GM23338 (cell line): ENCODE measurements around the gene PROCR.

Experiments
- CREB1 ChIP-seq: fragments of 250-450 bp; sonication (Bioruptor Pico); IDR thresholded peaks from 2 replicates; pipeline ENCODE4 v1.5.0; 2020; ENCODE audit warnings: low read depth, mild to moderate bottlenecking, moderate library complexity
- EZH2 ChIP-seq: fragments of 200-600 bp; sonication (generic); IDR thresholded peaks from one replicate; pipeline ENCODE4 v1.8.0; 2017; ENCODE audit warnings: antibody characterized with exemption, mild to moderate bottlenecking, low read depth; ENCODE audit not compliant: unreplicated experiment
- EZH2phosphoT487 ChIP-seq: fragments of 200-600 bp; sonication (generic); IDR thresholded peaks from one replicate; pipeline ENCODE4 v1.8.1; 2018; ENCODE audit warnings: antibody characterized with exemption; ENCODE audit not compliant: unreplicated experiment
- JUNB ChIP-seq: IDR thresholded peaks from one replicate; pipeline ENCODE4 v1.6.1; 2016; ENCODE audit warnings: antibody characterized with exemption; ENCODE audit not compliant: unreplicated experiment
- NANOG ChIP-seq: IDR thresholded peaks from 2 replicates; pipeline ENCODE4 v1.6.1; 2016; ENCODE audit warnings: antibody characterized with exemption, borderline replicate concordance
- POLR2AphosphoS5 ChIP-seq: IDR thresholded peaks from 2 replicates; pipeline ENCODE4 v1.6.1; 2016; ENCODE audit warnings: antibody characterized with exemption, low read depth
- ZNF114 ChIP-seq: fragments of 250-450 bp; sonication (Bioruptor Pico); IDR thresholded peaks from 2 replicates; pipeline ENCODE4 v1.5.0; 2020; ENCODE audit warnings: mild to moderate bottlenecking, moderate library complexity
- ZNF331 ChIP-seq: fragments of 250-450 bp; sonication (Bioruptor Pico); IDR thresholded peaks from 2 replicates; pipeline ENCODE4 v1.5.0; 2020; ENCODE audit warnings: low read depth, mild to moderate bottlenecking, moderate library complexity
- TF ChIP-seq, protein P1 (sequence below): IDR thresholded peaks from one replicate; pipeline ENCODE4 v1.6.1; 2018; ENCODE audit warnings: antibody characterized with exemption; ENCODE audit not compliant: unreplicated experiment
- TF ChIP-seq, protein P2 (sequence below), 2 experiments: fragments of 200-600 bp in 1 of 2; sonication (generic) in 1 of 2; conservative IDR thresholded peaks; 2 replicates each; pipeline versions ENCODE4 v1.5.1 to v1.6.1; 2016 to 2017; ENCODE audit warnings: antibody characterized with exemption in 2 of 2, low read depth in 2 of 2, mild to moderate bottlenecking in 2 of 2, moderate library complexity in 1 of 2
- TF ChIP-seq, protein P3 (sequence below): fragments of 250-450 bp; sonication (Bioruptor Pico); IDR thresholded peaks from 2 replicates; pipeline ENCODE4 v1.5.0; 2020; ENCODE audit warnings: mild to moderate bottlenecking, moderate library complexity
- TF ChIP-seq, protein P4 (sequence below): IDR thresholded peaks from 2 replicates; pipeline ENCODE4 v1.6.1; 2016; ENCODE audit warnings: antibody characterized with exemption

DNA sequence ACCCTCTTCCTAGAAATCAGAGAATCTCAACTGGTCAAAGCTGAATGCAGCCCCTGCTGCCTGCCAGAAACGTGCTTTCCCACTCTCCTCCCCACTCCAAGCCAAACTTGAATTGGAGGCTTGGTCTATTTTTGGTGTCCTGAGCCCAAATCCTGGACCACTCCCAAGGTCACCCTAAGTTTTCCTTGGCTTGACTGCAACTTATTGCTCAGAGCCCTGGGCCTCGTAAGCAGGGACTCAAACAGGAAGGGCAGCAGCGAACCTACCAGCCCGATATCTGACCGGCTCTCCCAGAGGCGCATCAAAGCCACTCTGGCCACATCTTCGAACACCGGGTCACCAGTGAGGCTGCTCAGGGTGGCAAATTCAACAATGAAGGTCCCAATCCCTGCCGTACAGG, 37.4 kb upstream of the PROCR start:
- TF ChIP-seq, protein P1, sequence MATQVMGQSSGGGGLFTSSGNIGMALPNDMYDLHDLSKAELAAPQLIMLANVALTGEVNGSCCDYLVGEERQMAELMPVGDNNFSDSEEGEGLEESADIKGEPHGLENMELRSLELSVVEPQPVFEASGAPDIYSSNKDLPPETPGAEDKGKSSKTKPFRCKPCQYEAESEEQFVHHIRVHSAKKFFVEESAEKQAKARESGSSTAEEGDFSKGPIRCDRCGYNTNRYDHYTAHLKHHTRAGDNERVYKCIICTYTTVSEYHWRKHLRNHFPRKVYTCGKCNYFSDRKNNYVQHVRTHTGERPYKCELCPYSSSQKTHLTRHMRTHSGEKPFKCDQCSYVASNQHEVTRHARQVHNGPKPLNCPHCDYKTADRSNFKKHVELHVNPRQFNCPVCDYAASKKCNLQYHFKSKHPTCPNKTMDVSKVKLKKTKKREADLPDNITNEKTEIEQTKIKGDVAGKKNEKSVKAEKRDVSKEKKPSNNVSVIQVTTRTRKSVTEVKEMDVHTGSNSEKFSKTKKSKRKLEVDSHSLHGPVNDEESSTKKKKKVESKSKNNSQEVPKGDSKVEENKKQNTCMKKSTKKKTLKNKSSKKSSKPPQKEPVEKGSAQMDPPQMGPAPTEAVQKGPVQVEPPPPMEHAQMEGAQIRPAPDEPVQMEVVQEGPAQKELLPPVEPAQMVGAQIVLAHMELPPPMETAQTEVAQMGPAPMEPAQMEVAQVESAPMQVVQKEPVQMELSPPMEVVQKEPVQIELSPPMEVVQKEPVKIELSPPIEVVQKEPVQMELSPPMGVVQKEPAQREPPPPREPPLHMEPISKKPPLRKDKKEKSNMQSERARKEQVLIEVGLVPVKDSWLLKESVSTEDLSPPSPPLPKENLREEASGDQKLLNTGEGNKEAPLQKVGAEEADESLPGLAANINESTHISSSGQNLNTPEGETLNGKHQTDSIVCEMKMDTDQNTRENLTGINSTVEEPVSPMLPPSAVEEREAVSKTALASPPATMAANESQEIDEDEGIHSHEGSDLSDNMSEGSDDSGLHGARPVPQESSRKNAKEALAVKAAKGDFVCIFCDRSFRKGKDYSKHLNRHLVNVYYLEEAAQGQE = no peak
- TF ChIP-seq, protein P2, sequence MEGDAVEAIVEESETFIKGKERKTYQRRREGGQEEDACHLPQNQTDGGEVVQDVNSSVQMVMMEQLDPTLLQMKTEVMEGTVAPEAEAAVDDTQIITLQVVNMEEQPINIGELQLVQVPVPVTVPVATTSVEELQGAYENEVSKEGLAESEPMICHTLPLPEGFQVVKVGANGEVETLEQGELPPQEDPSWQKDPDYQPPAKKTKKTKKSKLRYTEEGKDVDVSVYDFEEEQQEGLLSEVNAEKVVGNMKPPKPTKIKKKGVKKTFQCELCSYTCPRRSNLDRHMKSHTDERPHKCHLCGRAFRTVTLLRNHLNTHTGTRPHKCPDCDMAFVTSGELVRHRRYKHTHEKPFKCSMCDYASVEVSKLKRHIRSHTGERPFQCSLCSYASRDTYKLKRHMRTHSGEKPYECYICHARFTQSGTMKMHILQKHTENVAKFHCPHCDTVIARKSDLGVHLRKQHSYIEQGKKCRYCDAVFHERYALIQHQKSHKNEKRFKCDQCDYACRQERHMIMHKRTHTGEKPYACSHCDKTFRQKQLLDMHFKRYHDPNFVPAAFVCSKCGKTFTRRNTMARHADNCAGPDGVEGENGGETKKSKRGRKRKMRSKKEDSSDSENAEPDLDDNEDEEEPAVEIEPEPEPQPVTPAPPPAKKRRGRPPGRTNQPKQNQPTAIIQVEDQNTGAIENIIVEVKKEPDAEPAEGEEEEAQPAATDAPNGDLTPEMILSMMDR (conservative IDR thresholded peaks at IDR 0.05; ENCODE audit: low read depth in 2 of 2) = no peak
- TF ChIP-seq CREB1 (CRISPR knock-in tag) (no peak), POLR2AphosphoS5 (no peak), JUNB (no peak), EZH2 (no peak), NANOG (no peak), EZH2phosphoT487 (no peak), ZNF331 (CRISPR knock-in tag) (no peak), ZNF114 (CRISPR knock-in tag) (no peak)
- TF ChIP-seq, protein P3, sequence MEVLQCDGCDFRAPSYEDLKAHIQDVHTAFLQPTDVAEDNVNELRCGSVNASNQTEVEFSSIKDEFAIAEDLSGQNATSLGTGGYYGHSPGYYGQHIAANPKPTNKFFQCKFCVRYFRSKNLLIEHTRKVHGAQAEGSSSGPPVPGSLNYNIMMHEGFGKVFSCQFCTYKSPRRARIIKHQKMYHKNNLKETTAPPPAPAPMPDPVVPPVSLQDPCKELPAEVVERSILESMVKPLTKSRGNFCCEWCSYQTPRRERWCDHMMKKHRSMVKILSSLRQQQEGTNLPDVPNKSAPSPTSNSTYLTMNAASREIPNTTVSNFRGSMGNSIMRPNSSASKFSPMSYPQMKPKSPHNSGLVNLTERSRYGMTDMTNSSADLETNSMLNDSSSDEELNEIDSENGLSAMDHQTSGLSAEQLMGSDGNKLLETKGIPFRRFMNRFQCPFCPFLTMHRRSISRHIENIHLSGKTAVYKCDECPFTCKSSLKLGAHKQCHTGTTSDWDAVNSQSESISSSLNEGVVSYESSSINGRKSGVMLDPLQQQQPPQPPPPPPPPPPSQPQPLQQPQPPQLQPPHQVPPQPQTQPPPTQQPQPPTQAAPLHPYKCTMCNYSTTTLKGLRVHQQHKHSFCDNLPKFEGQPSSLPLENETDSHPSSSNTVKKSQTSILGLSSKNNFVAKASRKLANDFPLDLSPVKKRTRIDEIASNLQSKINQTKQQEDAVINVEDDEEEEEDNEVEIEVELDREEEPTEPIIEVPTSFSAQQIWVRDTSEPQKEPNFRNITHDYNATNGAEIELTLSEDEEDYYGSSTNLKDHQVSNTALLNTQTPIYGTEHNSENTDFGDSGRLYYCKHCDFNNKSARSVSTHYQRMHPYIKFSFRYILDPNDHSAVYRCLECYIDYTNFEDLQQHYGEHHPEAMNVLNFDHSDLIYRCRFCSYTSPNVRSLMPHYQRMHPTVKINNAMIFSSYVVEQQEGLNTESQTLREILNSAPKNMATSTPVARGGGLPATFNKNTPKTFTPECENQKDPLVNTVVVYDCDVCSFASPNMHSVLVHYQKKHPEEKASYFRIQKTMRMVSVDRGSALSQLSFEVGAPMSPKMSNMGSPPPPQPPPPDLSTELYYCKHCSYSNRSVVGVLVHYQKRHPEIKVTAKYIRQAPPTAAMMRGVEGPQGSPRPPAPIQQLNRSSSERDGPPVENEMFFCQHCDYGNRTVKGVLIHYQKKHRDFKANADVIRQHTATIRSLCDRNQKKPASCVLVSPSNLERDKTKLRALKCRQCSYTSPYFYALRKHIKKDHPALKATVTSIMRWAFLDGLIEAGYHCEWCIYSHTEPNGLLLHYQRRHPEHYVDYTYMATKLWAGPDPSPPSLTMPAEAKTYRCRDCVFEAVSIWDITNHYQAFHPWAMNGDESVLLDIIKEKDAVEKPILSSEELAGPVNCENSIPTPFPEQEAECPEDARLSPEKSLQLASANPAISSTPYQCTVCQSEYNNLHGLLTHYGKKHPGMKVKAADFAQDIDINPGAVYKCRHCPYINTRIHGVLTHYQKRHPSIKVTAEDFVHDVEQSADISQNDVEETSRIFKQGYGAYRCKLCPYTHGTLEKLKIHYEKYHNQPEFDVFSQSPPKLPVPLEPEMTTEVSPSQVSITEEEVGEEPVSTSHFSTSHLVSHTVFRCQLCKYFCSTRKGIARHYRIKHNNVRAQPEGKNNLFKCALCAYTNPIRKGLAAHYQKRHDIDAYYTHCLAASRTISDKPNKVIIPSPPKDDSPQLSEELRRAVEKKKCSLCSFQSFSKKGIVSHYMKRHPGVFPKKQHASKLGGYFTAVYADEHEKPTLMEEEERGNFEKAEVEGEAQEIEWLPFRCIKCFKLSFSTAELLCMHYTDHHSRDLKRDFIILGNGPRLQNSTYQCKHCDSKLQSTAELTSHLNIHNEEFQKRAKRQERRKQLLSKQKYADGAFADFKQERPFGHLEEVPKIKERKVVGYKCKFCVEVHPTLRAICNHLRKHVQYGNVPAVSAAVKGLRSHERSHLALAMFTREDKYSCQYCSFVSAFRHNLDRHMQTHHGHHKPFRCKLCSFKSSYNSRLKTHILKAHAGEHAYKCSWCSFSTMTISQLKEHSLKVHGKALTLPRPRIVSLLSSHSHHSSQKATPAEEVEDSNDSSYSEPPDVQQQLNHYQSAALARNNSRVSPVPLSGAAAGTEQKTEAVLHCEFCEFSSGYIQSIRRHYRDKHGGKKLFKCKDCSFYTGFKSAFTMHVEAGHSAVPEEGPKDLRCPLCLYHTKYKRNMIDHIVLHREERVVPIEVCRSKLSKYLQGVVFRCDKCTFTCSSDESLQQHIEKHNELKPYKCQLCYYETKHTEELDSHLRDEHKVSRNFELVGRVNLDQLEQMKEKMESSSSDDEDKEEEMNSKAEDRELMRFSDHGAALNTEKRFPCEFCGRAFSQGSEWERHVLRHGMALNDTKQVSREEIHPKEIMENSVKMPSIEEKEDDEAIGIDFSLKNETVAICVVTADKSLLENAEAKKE (CRISPR knock-in tag) = no peak
- TF ChIP-seq, protein P4, sequence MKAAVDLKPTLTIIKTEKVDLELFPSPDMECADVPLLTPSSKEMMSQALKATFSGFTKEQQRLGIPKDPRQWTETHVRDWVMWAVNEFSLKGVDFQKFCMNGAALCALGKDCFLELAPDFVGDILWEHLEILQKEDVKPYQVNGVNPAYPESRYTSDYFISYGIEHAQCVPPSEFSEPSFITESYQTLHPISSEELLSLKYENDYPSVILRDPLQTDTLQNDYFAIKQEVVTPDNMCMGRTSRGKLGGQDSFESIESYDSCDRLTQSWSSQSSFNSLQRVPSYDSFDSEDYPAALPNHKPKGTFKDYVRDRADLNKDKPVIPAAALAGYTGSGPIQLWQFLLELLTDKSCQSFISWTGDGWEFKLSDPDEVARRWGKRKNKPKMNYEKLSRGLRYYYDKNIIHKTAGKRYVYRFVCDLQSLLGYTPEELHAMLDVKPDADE = no peak
